Endothelial cell of umbilical vein (primary cell): ENCODE measurements around the gene KLF13. TPM values are rescaled to one million over a fixed set of nuclear protein-coding genes. Genes with fewer than 3 reads are reported as not detected.

ENCODE experiments used
- BruUV-seq: library from RNA; stranded (reverse); fragments of 400-500 nt; replicated peaks from 2 replicates; lab custom pipeline; 2021; lab: Mats Ljungman, UMichigan
- CTCF ChIA-PET: fragments of 300-600, 350-600 bp; sonication (Branson Sonifier 250); formaldehyde crosslinking; loops from one replicate; lab custom pipeline; 2021; ENCODE audit warnings: antibody characterized with exemption, inconsistent platforms; lab: Charles Lee
- POLR2A ChIA-PET: fragments of 300-600, 350-600 bp; sonication (Branson Sonifier 250); formaldehyde crosslinking; loops from one replicate; lab custom pipeline; 2021; ENCODE audit warnings: antibody characterized with exemption, inconsistent platforms; lab: Charles Lee
- DNase-seq: peaks from one replicate; pipeline ENCODE4 v3.0.0-alpha.2; 2011; ENCODE audit warnings: low read depth, low spot score
- FAIRE-seq: peaks from 2 replicates; lab custom pipeline; 2011; peaks lifted over from hg19 to GRCh38; lab: Jason Lieb, UNC
- H2AFZ ChIP-seq: 2 replicates; pipeline ENCODE4 v1.6.0; 2012; ENCODE audit warnings: low read depth, low read length, control low read depth, inconsistent platforms
- H3K27ac ChIP-seq: 2 replicates; pipeline ENCODE4 v1.5.1; 2011; ENCODE audit warnings: low read depth, mild to moderate bottlenecking, control low read depth, low read length, moderate library complexity; ENCODE audit not compliant: insufficient read depth
- H3K27me3 ChIP-seq, 2 experiments: 2 replicates each; pipeline versions ENCODE4 v1.6.0 to v1.6.1; 2011; ENCODE audit warnings: low read length in 2 of 2, mixed read lengths in 1 of 2; ENCODE audit not compliant: control insufficient read depth in 2 of 2, insufficient read depth in 2 of 2
- H3K36me3 ChIP-seq, 2 experiments: 2 replicates in 1 of 2; 3 replicates in 1 of 2; pipeline ENCODE4 v1.5.1; 2011; ENCODE audit warnings: low read length in 2 of 2, mild to moderate bottlenecking in 1 of 2, moderate library complexity in 1 of 2; ENCODE audit not compliant: control insufficient read depth in 2 of 2, insufficient read depth in 2 of 2; ENCODE audit errors: extremely low read depth in 1 of 2
- H3K4me1 ChIP-seq: 3 replicates; pipeline ENCODE4 v1.5.1; 2011; ENCODE audit warnings: mild to moderate bottlenecking, low read length; ENCODE audit not compliant: control insufficient read depth, insufficient read depth; ENCODE audit errors: extremely low read depth
- H3K4me2 ChIP-seq: 2 replicates; pipeline ENCODE4 v1.6.1; 2011; ENCODE audit warnings: low read length, control low read depth, mixed read lengths; ENCODE audit not compliant: insufficient read depth
- H3K4me3 ChIP-seq, 3 experiments: fragments of 200-600 bp in 1 of 3; sonication (generic), shearing (Covaris generic) in 1 of 3; replicated peaks in 1 of 3; 2 replicates each; pipeline ENCODE4 v1.5.1; 2011 to 2016; ENCODE audit warnings: control low read depth in 3 of 3, low read length in 3 of 3, mild to moderate bottlenecking in 2 of 3, inconsistent platforms in 1 of 3, low read depth in 1 of 3, moderate library complexity in 1 of 3; ENCODE audit not compliant: insufficient read depth in 1 of 3
- H3K79me2 ChIP-seq: 2 replicates; pipeline ENCODE4 v1.6.0; 2012; ENCODE audit warnings: low read length, inconsistent platforms; ENCODE audit not compliant: control insufficient read depth, insufficient read depth
- H3K9ac ChIP-seq: replicated peaks from 2 replicates; pipeline ENCODE3; 2011; ENCODE audit warnings: low read length, control low read depth; ENCODE audit not compliant: insufficient read depth; ENCODE audit errors: extremely low read depth
- H3K9me1 ChIP-seq: replicated peaks from 3 replicates; pipeline ENCODE4 v1.6.0; 2011; ENCODE audit warnings: mild to moderate bottlenecking, low read length; ENCODE audit not compliant: control insufficient read depth, insufficient read depth; ENCODE audit errors: extremely low read depth
- H3K9me3 ChIP-seq: replicated peaks from 2 replicates; pipeline ENCODE4 v1.5.1; 2012; ENCODE audit warnings: low read length, inconsistent platforms; ENCODE audit not compliant: control insufficient read depth, insufficient read depth
- H4K20me1 ChIP-seq: replicated peaks from 2 replicates; pipeline ENCODE3; 2011; ENCODE audit warnings: mild to moderate bottlenecking, low read length; ENCODE audit not compliant: control insufficient read depth, insufficient read depth; ENCODE audit errors: extremely low read depth
- EZH2 ChIP-seq: IDR thresholded peaks from 2 replicates; pipeline ENCODE4 v1.6.1; 2012; ENCODE audit warnings: borderline replicate concordance, low read depth, mild to moderate bottlenecking, moderate library complexity, low read length, inconsistent platforms; ENCODE audit not compliant: severe bottlenecking
- FOS ChIP-seq: IDR thresholded peaks from 2 replicates; pipeline ENCODE4 v1.6.1; 2011; ENCODE audit warnings: mild to moderate bottlenecking, low read length, moderate library complexity, borderline replicate concordance; ENCODE audit not compliant: insufficient read depth
- GATA2 ChIP-seq: IDR thresholded peaks from 2 replicates; pipeline ENCODE4 v1.7.0; 2011; ENCODE audit warnings: low read depth, mild to moderate bottlenecking, moderate library complexity, mixed read lengths, low read length; ENCODE audit not compliant: insufficient read length, insufficient read depth
- JUN ChIP-seq: IDR thresholded peaks from 2 replicates; pipeline ENCODE4 v1.6.1; 2011; ENCODE audit warnings: borderline replicate concordance, low read depth; ENCODE audit not compliant: insufficient read length, insufficient read depth
- MYC ChIP-seq: IDR thresholded peaks from one replicate; pipeline ENCODE4 v1.6.1; 2011; ENCODE audit warnings: mild to moderate bottlenecking, low read depth, low read length
- POLR2A ChIP-seq: IDR thresholded peaks from 2 replicates; pipeline ENCODE4 v1.6.1; 2012; ENCODE audit warnings: low read depth, mild to moderate bottlenecking, control low read depth, low read length
- POLR2AphosphoS5 ChIP-seq: IDR thresholded peaks from 2 replicates; pipeline ENCODE4 v1.6.1; 2012; ENCODE audit warnings: low read depth, mild to moderate bottlenecking, control low read depth, low read length, moderate library complexity; ENCODE audit not compliant: insufficient read depth
- dilution Hi-C: fragments of 300-500 bp; cut with MboI; formaldehyde crosslinking; loops from one replicate; pipeline ENCODE4 v1.15.0; 2019; ENCODE audit warnings: low sequenced_read_pairs; ENCODE audit not compliant: extremely low pct_ligation_motif_present
- intact Hi-C: fragments of 100-400 bp; cut with micrococcal nuclease; formaldehyde crosslinking; loops from one replicate; pipeline ENCODE4 v1.10.0; 2022
- polyA plus RNA-seq, 4 experiments: library from polyadenylated mRNA; depleted of rRNA in 3 of 4; stranded (reverse) in 3 of 4; unstranded in 1 of 4; fragments of >200 nt; gene quantifications; 2 replicates each; pipeline versions ENCODE4 v1.2.1 to v1.2.3, GENCODE V29; 2011 to 2012; ENCODE audit warnings: missing spikeins in 1 of 4
- total RNA-seq: library from RNA; stranded (reverse); gene quantifications from 2 replicates; pipeline ENCODE4 v1.2.3, GENCODE V29; 2021
- TF ChIP-seq, protein P1 (sequence below): IDR thresholded peaks from 2 replicates; pipeline ENCODE4 v1.6.1; 2011; ENCODE audit not compliant: insufficient read depth, insufficient read length
- TF ChIP-seq, protein P2 (sequence below), 2 donors: IDR thresholded peaks; 1 replicate in 1 of 2; 2 replicates in 1 of 2; pipeline ENCODE4 v1.5.1; 2011; ENCODE audit warnings: low read length in 2 of 2, mild to moderate bottlenecking in 2 of 2, moderate library complexity in 2 of 2, control low read depth in 1 of 2, inconsistent platforms in 1 of 2, low read depth in 1 of 2; ENCODE audit not compliant: insufficient read depth in 1 of 2; ENCODE audit errors: extremely low read depth in 1 of 2

The KLF13 gene
- total and polyA plus RNA-seq, 2 donors (not counting 3 experiments of a cell fraction or from before 2014, with no cell fraction given), result 10.1 to 31.9 TPM

DNA sequence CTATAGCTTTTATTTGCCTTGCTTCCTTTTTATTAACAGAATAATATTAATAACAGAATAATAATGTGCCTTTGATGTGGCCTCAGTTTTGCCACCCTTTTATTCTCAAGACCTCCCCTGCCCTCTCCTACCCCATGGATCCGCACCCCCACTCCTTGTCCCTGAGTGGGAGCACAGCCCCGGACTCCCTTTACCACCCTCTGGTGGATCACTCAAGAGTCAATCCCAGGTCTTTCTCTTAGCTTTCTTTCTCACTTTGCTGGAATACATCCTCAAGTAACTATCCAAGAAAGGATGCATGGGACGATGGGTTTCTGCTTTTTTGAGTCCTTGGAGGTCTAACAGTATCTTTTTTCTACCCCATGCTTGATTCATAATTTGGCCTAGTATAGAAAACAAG lies 63.4 kb downstream of the KLF13 start:
- H3K9ac ChIP-seq, result no peak overlapping the region
- H3K9me1 ChIP-seq, result no peaks in the 10 kb centered on the region
- H3K27me3 ChIP-seq, result peaks cover 2 to 5% of the 10 kb centered on the region in 2 experiments
- no peak for TF ChIP-seq EZH2
- TF ChIP-seq, protein P1, sequence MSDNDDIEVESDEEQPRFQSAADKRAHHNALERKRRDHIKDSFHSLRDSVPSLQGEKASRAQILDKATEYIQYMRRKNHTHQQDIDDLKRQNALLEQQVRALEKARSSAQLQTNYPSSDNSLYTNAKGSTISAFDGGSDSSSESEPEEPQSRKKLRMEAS, result no peak
- TF ChIP-seq JUN, result no peak
- no peak for TF ChIP-seq FOS
- TF ChIP-seq, protein P2, sequence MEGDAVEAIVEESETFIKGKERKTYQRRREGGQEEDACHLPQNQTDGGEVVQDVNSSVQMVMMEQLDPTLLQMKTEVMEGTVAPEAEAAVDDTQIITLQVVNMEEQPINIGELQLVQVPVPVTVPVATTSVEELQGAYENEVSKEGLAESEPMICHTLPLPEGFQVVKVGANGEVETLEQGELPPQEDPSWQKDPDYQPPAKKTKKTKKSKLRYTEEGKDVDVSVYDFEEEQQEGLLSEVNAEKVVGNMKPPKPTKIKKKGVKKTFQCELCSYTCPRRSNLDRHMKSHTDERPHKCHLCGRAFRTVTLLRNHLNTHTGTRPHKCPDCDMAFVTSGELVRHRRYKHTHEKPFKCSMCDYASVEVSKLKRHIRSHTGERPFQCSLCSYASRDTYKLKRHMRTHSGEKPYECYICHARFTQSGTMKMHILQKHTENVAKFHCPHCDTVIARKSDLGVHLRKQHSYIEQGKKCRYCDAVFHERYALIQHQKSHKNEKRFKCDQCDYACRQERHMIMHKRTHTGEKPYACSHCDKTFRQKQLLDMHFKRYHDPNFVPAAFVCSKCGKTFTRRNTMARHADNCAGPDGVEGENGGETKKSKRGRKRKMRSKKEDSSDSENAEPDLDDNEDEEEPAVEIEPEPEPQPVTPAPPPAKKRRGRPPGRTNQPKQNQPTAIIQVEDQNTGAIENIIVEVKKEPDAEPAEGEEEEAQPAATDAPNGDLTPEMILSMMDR (IDR thresholded peaks at IDR 0.05; ENCODE audit: extremely low read depth in 1 of 2, insufficient read depth in 1 of 2, low read depth in 1 of 2, low read length in 2 of 2), result no peak
- no peak for TF ChIP-seq POLR2AphosphoS5
- no peak for TF ChIP-seq MYC
- no peak for TF ChIP-seq POLR2A
- no peak for TF ChIP-seq GATA2
- no TSS peak for BruUV-seq
- FAIRE-seq (no peak), DNase-seq (no peak)
- dilution Hi-C loops, result no loop called here
- H3K27ac ChIP-seq, result no peak overlapping the region
- ChIA-PET CTCF (interaction anchor here (1.8 kb wide), 1 partner anchor 27 kb away, joined by 4 read pairs; no protein-coding TSS in a partner anchor), POLR2A (no interaction called here)
- H3K9me3 ChIP-seq, result no peaks in the 10 kb centered on the region
- H2AFZ ChIP-seq, result no peak overlapping the region
- H4K20me1 ChIP-seq, result no peaks in the 10 kb centered on the region
- no peaks in the 10 kb centered on the region for H3K36me3 ChIP-seq
- H3K4me2 ChIP-seq, result no peak overlapping the region
- intact Hi-C loops, result no loop called here
- no peak overlapping the region for H3K4me3 ChIP-seq
- no peaks in the 10 kb centered on the region for H3K79me2 ChIP-seq
- peaks cover 6% of the 10 kb centered on the region for H3K4me1 ChIP-seq
